Effector memory CD4-positive, alpha-beta T cell (primary cell): Measurements from ENCODE around the gene TMCC1.
"Not testable (repeated sequence)": the region's sequence is repeated elsewhere in the genome, so short reads cannot be mapped to it uniquely, and the experiment has no call there.

Experiments
- DNase-seq, 3 donors: peaks; one replicate each; pipeline ENCODE4 v3.0.0-alpha.2; 2020
- H3K27ac ChIP-seq: 2 replicates; pipeline ENCODE4 v1.7.0; 2013; ENCODE audit warnings: mild to moderate bottlenecking, low read length, moderate library complexity; ENCODE audit not compliant: insufficient read depth, poor library complexity, severe bottlenecking
- H3K27me3 ChIP-seq: replicated peaks from 2 replicates; pipeline ENCODE4 v1.7.0; 2013; ENCODE audit warnings: mild to moderate bottlenecking, low read length; ENCODE audit not compliant: insufficient read depth, control insufficient read depth, poor library complexity, severe bottlenecking
- H3K36me3 ChIP-seq: 2 replicates; pipeline ENCODE4 v1.7.0; 2013; ENCODE audit warnings: mild to moderate bottlenecking, low read length, moderate library complexity; ENCODE audit not compliant: control insufficient read depth, insufficient read depth
- H3K4me1 ChIP-seq: 2 replicates; pipeline ENCODE4 v1.7.0; 2013; ENCODE audit warnings: low read length, mild to moderate bottlenecking; ENCODE audit not compliant: control insufficient read depth, insufficient read depth, poor library complexity, severe bottlenecking
- H3K4me3 ChIP-seq: 2 replicates; pipeline ENCODE4 v1.7.0; 2013; ENCODE audit warnings: low read length, low read depth, mild to moderate bottlenecking; ENCODE audit not compliant: insufficient read depth, poor library complexity, severe bottlenecking
- H3K9me3 ChIP-seq: 2 replicates; pipeline ENCODE4 v1.7.0; 2013; ENCODE audit warnings: mild to moderate bottlenecking, low read length, moderate library complexity; ENCODE audit not compliant: control insufficient read depth

Gene TMCC1

DNA sequence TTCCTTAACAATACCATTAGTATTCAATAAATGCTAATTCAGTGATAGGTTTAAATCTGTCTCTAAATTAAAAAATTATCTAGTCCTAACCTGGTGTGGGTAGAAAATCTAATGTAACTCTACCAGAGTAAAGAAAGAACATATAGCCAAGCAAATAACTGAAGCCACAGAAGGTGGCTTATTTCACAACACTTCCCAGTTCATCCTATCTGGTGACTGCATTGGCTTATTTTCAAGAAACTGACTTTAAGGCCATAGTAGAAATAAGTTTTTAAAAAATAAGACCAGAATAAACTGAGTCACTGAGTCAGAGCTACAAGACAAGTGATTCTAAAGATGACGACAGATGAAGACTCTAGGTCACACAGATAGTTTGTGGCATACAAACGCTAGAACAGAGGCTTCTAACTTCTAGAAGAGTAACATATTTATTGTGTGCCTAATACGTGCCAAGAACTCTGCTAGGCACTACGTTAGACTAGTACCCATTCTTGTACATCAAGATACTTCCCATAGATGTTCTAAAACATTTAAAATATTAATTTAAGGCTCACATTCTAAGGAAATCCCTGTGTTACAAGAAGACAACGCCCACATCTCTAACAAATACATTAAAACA lies 25.9 kb downstream of the TMCC1 start:
- H3K36me3 ChIP-seq: peaks cover 5% of the 10 kb centered on the region
- no peak for DNase-seq
- no peak overlapping the region for H3K4me3 ChIP-seq
- no peaks in the 10 kb centered on the region for H3K4me1 ChIP-seq
- no peaks in the 10 kb centered on the region for H3K9me3 ChIP-seq
- H3K27me3 ChIP-seq: no peaks in the 10 kb centered on the region
- H3K27ac ChIP-seq: no peak overlapping the region

DNA sequence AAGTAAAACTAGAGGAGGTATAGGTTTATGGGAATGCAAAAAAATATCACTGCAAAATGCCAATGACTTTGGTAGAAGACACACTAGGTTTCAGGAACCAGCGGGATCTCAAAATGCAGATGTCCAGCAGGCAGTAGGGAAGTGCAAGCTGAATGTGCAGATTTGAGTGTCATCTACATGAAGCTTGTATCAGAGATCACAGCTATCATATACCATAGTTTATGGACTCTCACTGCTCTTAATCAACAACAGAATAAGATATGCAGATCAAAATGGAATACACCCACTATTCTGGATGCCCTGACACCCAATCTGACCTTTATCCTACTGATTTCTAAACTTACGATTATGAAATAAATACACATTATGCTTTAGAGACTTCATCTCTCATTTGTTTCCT lies 27.7 kb downstream of the TMCC1 start:
- Histone ChIP-seq H3K4me1 (no peaks in the 10 kb centered on the region), H3K27me3 (no peaks in the 10 kb centered on the region), H3K4me3 (no peak overlapping the region), H3K27ac (no peak overlapping the region), H3K36me3 (peaks cover 6% of the 10 kb centered on the region), H3K9me3 (no peaks in the 10 kb centered on the region)
- no peak for DNase-seq

DNA sequence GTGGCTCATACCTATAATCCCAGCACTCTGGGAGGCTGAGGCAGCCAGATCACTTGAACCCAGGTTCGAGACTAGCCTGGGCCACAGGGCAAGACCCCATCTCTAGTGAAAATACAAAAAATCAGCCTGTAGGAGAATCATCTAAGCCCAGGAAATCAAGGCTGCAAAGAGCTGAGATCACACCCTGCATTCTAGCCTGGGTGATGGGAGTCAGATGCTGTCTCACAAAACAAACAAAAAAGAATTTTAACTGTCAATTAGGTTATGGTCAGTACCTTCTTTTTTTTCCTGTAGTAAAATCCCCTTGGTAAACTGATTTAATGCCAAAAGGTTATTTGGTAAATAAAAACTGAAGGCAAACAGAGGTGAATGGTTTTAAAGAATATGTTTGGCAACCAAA lies 29.0 kb downstream of the TMCC1 start:
- no peak overlapping the region for H3K4me3 ChIP-seq
- DNase-seq: no peak
- H3K9me3 ChIP-seq: no peaks in the 10 kb centered on the region
- H3K36me3 ChIP-seq: peaks cover 6% of the 10 kb centered on the region
- no peaks in the 10 kb centered on the region for H3K27me3 ChIP-seq
- no peaks in the 10 kb centered on the region for H3K4me1 ChIP-seq
- no peak overlapping the region for H3K27ac ChIP-seq

DNA sequence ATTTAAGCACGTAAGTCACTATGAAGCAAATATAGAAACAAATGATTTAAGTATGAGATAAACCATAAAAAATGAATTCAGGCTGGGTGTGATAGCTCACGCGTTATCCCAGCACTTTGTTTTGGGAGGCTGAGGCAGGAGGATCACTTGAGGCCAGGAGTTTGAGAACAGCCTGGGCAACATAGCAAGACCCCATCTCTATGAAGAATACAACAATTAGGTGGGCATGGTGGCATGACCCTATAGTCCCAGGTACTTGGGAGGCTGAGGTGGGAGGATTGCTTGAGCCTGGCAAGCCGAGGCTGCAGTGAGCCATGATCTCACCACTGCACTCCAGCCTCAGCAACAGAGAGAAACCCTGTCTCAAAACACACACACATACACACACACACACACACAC lies 34.2 kb downstream of the TMCC1 start:
- DNase-seq: no peak
- no peaks in the 10 kb centered on the region for H3K9me3 ChIP-seq
- H3K36me3 ChIP-seq: peaks cover 6% of the 10 kb centered on the region

DNA sequence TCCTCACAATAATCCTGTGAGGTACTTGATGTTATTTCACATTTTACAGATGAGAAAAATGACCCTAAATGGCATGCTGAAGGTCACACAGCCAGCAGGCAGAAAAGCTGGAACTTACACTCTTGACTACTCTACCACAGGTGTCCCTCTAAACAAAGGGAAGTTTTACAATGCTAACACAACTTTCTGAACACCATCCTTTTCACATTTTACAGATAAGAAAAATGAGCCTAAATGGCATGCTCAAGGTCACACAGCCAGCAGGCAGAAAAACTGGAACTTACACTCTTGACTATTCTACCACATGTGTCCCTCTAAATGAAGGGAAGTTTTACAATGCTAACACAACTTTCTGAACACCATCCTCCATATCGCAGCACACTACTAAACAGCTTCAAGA lies 35.6 kb downstream of the TMCC1 start:
- H3K9me3 ChIP-seq: no peaks in the 10 kb centered on the region
- no peak for DNase-seq
- peaks cover 6% of the 10 kb centered on the region for H3K36me3 ChIP-seq
- H3K27ac ChIP-seq: no peak overlapping the region
- H3K27me3 ChIP-seq: no peaks in the 10 kb centered on the region
- H3K4me1 ChIP-seq: no peaks in the 10 kb centered on the region
- H3K4me3 ChIP-seq: no peak overlapping the region

More for the DNA sequence above, 34.2 kb downstream of the TMCC1 start:
- no peaks in the 10 kb centered on the region for H3K4me1 ChIP-seq
- no peaks in the 10 kb centered on the region for H3K27me3 ChIP-seq
- H3K4me3 ChIP-seq: no peak overlapping the region
- no peak overlapping the region for H3K27ac ChIP-seq

DNA sequence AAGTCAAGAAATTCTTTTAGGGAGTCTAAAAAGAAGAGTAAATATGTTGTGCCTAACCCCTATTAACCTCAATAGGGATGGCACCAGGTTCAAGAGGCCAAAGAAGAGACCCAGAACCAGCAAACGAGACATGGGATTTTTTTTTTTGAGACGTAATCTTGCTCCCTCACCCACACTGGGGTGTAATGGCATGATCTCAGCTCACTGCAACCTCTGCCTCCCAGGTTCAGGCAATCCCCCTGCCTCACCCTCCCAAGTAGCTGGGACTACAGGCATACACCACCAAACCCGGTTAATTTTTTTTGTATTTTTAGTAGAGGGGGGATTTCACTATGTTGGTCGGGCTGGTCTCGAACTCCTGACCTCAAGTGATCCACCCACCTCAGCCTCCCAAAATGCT lies 36.7 kb downstream of the TMCC1 start:
- H3K27ac ChIP-seq, H3K9me3 ChIP-seq, H3K36me3 ChIP-seq, H3K4me3 ChIP-seq, DNase-seq, H3K4me1 ChIP-seq, H3K27me3 ChIP-seq: not testable (repeated sequence)

DNA sequence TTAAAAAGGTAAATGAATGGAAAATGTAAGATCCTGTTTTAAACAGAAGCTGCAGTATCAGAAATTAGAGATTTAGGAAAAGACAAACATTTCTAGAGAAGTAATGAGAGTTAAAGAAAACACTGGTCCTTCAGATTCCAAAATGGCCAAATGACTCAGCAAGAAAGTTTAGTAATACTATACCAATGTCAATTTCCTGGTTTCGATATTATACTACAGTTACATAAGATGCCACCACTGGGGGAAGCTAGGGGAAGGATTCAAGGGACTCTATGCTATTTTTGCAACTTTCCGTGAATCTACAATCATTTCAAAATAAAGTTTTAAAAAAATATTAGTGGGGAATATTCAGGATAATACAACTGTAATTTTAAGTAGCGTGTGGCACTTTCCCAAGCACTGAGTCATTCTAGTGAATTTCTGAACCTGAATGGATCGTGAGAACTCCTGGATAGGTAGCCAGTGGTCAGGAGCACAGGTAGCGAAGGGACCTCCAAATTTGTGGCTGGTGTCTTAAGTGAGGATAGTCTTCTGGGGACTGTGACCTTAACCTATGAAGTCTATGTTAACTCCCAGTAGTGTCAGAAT lies 37.6 kb downstream of the TMCC1 start:
- no peak overlapping the region for H3K27ac ChIP-seq
- no peaks in the 10 kb centered on the region for H3K27me3 ChIP-seq
- H3K4me3 ChIP-seq: no peak overlapping the region
- peaks cover 3% of the 10 kb centered on the region for H3K36me3 ChIP-seq
- no peak for DNase-seq
- no peaks in the 10 kb centered on the region for H3K4me1 ChIP-seq
- no peaks in the 10 kb centered on the region for H3K9me3 ChIP-seq

DNA sequence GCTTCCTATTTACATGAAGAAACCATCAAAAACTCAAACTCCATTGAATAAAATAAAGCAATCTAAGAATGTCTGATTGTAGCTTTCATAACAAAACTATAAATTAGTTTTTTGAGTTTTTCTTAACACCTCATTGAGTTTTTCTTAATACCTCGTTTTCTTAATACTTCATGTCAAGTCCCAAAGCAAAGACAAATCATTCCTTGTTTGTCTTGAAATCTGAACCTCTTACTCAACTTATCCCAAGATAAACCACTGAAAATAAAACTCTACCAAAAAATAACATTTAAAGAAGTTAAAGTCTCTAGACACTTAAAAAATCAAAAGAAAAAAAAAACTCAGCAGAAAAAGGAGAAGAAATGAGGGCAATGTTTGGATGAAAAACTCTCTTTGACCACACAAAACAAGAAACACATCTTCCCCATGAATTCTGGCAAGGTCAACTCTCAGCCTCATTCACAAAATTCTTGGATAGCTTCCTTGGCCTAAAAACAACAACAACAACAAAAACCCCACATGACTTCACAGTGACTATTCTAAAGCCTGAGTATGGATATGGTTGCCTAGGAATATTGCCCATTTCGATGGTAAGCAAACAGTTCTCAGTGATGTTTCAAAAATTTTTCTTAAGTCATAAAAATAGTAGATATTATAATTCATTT lies 38.2 kb downstream of the TMCC1 start:
- DNase-seq: no peak
- Histone ChIP-seq H3K4me3 (no peak overlapping the region), H3K27ac (no peak overlapping the region), H3K4me1 (no peaks in the 10 kb centered on the region), H3K27me3 (no peaks in the 10 kb centered on the region), H3K36me3 (peaks cover 4% of the 10 kb centered on the region), H3K9me3 (no peaks in the 10 kb centered on the region)

DNA sequence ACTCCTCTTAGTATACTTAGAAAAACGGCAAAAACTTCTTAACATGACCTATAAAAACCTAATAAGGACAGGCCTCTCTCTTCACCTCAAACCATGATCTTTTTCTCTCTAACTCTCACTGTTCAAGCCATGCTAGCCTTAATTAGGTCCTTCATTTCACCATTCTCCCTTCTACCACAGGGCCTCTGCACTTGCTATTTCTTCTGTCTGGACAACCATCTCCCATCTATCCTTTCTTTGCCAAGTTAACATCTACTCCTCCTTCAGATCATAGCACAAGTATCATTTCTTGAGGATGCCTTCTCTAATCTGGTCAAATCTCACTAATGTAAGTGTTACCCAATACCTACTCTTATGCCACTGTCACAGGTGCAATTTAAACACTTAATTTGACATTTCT lies 39.1 kb downstream of the TMCC1 start:
- no peak overlapping the region for H3K27ac ChIP-seq

DNA sequence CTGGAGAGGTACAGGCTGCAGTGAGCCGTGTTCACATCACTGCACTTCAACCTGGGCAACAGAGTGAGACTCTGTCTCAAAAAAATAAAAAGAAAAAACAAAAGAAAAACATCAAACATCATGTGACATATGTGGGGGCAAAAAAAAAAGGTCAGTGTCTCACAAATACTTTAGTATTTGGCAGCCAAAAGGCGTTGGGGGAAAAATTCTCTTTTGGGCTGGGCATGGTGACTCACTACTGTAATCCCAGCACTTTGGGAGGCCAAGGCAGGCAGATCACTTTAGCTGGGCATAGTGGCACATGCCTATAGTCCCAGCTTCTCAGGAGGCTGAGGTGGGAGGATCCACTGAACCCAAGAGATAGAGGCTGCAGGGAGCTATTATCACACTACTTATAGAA lies 47.6 kb downstream of the TMCC1 start:
- Histone ChIP-seq H3K9me3 (no peaks in the 10 kb centered on the region), H3K27me3 (no peaks in the 10 kb centered on the region), H3K36me3 (peaks cover under 1% of the 10 kb centered on the region), H3K4me3 (no peak overlapping the region), H3K27ac (no peak overlapping the region), H3K4me1 (no peaks in the 10 kb centered on the region)
- no peak for DNase-seq

More for the DNA sequence above, 39.1 kb downstream of the TMCC1 start:
- DNase-seq: no peak
- Histone ChIP-seq H3K27me3 (no peaks in the 10 kb centered on the region), H3K4me3 (no peak overlapping the region), H3K36me3 (peaks cover 4% of the 10 kb centered on the region), H3K4me1 (no peaks in the 10 kb centered on the region), H3K9me3 (no peaks in the 10 kb centered on the region)
